ENCODE measurements around the gene MIPOL1. TPM values are rescaled to one million over a fixed set of nuclear protein-coding genes. Genes with fewer than 3 reads are reported as not detected.

Gene MIPOL1
- total and polyA plus RNA-seq, 2 of the 13 experiments (the other 11 are each of a cell fraction or from before 2014, with no cell fraction given) = 8.6 to 34.2 TPM

- no peak for TF ChIP-seq ZNF704 (CRISPR knock-in tag; IDR thresholded peaks at IDR 0.05; ENCODE audit: borderline replicate concordance)
- no peak for TF ChIP-seq SMC3 (IDR thresholded peaks at IDR 0.05; ENCODE audit: low read length)
- TF ChIP-seq ZFYVE20 (CRISPR knock-in tag; IDR thresholded peaks at IDR 0.05; ENCODE audit: borderline replicate concordance, low read depth) = no peak
Measured at GRCh38 chr14:37198907-37199306, 1.2 kb downstream of the MIPOL1 start (continued).

- no peak for FAIRE-seq
- H3K9ac ChIP-seq (ENCODE audit: insufficient read depth, low read depth, low read length) = no peak overlapping the region
- POLR2A ChIA-PET = interaction anchor here (1.5 kb wide), 1 partner anchor 29 kb away, joined by 4 read pairs; the partner anchor contains the start of gene SLC25A21
- TF ChIP-seq MAFF (IDR thresholded peaks at IDR 0.05; ENCODE audit: low read depth, low read length) = no peak
- no peak for TF ChIP-seq ZNF552 (CRISPR knock-in tag; IDR thresholded peaks at IDR 0.05; ENCODE audit: borderline replicate concordance)
- TF ChIP-seq CREB1 (IDR thresholded peaks at IDR 0.05) = no peak
- TF ChIP-seq CREB1 (CRISPR knock-in tag; IDR thresholded peaks at IDR 0.05) = no peak
- no peak for TF ChIP-seq TAF15 (IDR thresholded peaks at IDR 0.05; ENCODE audit: low read depth, low read length, poor library complexity, severe bottlenecking)
- no peak for TF ChIP-seq ZNF326 (CRISPR knock-in tag; IDR thresholded peaks at IDR 0.05; ENCODE audit: borderline replicate concordance)
- TF ChIP-seq ATF6 (CRISPR knock-in tag; conservative IDR thresholded peaks at IDR 0.05) = no peak
- no peak for TF ChIP-seq SNRNP70 (IDR thresholded peaks at IDR 0.05; ENCODE audit: low read depth, low read length)
- TF ChIP-seq THRA (CRISPR knock-in tag; IDR thresholded peaks at IDR 0.05; ENCODE audit: borderline replicate concordance) = peak; percentile 32; the same call in 1 of the 2 replicates
- TF ChIP-seq NFYC (CRISPR knock-in tag; IDR thresholded peaks at IDR 0.05) = no peak
- TF ChIP-seq KDM5B (CRISPR knock-in tag; IDR thresholded peaks at IDR 0.05; ENCODE audit: borderline replicate concordance) = no peak; the same call in 1 of the 2 replicates
- TF ChIP-seq PLRG1 (conservative IDR thresholded peaks at IDR 0.05) = no peak
- no peak for TF ChIP-seq MXD4 (CRISPR knock-in tag; IDR thresholded peaks at IDR 0.05)
- no peak for TF ChIP-seq SKI (IDR thresholded peaks at IDR 0.05; ENCODE audit: partially characterized antibody)
- no peak for TF ChIP-seq MNT (IDR thresholded peaks at IDR 0.05)
- TF ChIP-seq RAD21 (CRISPR knock-in tag; IDR thresholded peaks at IDR 0.05) = no peak
- no peak for TF ChIP-seq ARNT (IDR thresholded peaks at IDR 0.05)
Measured at GRCh38 chr14:37201724-37202123, 4.0 kb downstream of the MIPOL1 start.

More at GRCh38 chr14:37201724-37202123, 4.0 kb downstream of the MIPOL1 start:
- H3K79me2 ChIP-seq (ENCODE audit: insufficient read depth, low read length) = peaks cover 26% of the 10 kb centered on the region
- no peak overlapping the region for H2AFZ ChIP-seq (ENCODE audit: low read length)
- no peak overlapping the region for H3K4me3 ChIP-seq (replicated peaks in 1 of 3; ENCODE audit: insufficient read depth in 1 of 3, low read depth in 2 of 3, low read length in 3 of 3)
- CTCF ChIA-PET (ENCODE audit: low intra/inter-chr PET ratio, low total read pairs) = no interaction called here
- in situ Hi-C loops (cut with HindIII; ENCODE audit: extremely low pct_ligation_motif_present, low pct_unique_long_range_greater_than_20kb) (no loop called here), intact Hi-C loops (cut with micrococcal nuclease; ENCODE audit: unreplicated experiment) (loop anchor here (2.0 kb wide), 1 partner anchor 29 kb away; no protein-coding TSS in a partner anchor)
- H4K20me1 ChIP-seq (ENCODE audit: insufficient read depth, low read length) = no peaks in the 10 kb centered on the region
- H3K4me2 ChIP-seq (ENCODE audit: low read depth, low read length) = no peak overlapping the region
- H3K27me3 ChIP-seq (ENCODE audit: control insufficient read depth in 1 of 2, insufficient read depth in 2 of 2, low read length in 2 of 2) = no peaks in the 10 kb centered on the region; a peak in 1 of 5 replicates
- no TSS peak for BruUV-seq (replicated peaks)
- ATAC-seq = no peak
- no peaks in the 10 kb centered on the region for H3K36me3 ChIP-seq (replicated peaks in 1 of 2; ENCODE audit: control insufficient read depth in 1 of 2, insufficient read depth in 2 of 2, low read length in 2 of 2)
- H3K4me1 ChIP-seq (ENCODE audit: insufficient read depth, low read length) = peaks cover 57% of the 10 kb centered on the region
- H3K27ac ChIP-seq (ENCODE audit: extremely low read length, insufficient read depth, low read length) = no peak overlapping the region
- peaks cover 16% of the 10 kb centered on the region for H3K9me3 ChIP-seq (ENCODE audit: low read length)
- DNase-seq (ENCODE audit: low spot score) = peak; percentile 45
- 88% methylated on average over 2 of the region's 2 CpGs for WGBS (ENCODE audit: low lambda C conversion rate)
